ENCODE measurements around the gene ANO4.

ANO4 gene

GRCh38 chr12:100995771-100996170, 201.2 kb downstream of the ANO4 start:
- DNase-seq, result no peak

- no peak for DNase-seq
Measured at GRCh38 chr12:101001669-101002068, 207.1 kb downstream of the ANO4 start.

DNA sequence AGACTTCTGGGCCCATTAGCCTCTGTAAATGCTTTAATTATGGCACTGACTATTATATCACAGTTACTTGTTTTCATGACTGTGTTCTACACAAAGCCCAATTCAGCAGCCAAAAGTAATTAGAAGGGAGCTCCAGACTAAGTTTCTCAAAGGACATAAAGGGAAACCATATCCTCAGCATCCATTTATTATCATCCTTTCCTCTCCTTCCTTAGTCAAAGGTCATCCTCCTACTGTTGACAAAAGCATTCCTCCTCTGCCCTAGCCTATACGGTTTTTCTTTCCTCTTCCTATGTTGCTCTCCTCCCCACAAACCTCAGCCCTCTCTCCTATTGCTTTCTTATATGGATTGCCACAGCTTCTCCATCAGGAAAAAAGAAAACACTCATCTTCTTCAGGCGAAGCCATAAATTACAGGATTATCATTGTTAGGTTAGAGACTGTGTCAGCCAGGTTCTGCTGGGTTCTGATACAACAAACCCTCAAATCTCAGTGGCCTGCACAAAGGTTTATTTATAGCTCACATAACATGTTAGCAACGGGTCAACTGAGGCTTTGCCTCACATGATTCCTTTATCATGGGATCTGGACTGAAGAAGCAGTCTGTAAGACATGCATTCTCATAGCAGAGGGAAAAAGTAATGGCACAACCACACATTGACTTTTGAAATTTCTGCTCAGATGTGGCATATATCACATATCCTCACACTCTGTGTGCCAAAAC, 208.3 kb downstream of the ANO4 start:
- no peak for DNase-seq

- no peak for DNase-seq
Measured at GRCh38 chr12:101004898-101005297, 210.3 kb downstream of the ANO4 start.

DNA sequence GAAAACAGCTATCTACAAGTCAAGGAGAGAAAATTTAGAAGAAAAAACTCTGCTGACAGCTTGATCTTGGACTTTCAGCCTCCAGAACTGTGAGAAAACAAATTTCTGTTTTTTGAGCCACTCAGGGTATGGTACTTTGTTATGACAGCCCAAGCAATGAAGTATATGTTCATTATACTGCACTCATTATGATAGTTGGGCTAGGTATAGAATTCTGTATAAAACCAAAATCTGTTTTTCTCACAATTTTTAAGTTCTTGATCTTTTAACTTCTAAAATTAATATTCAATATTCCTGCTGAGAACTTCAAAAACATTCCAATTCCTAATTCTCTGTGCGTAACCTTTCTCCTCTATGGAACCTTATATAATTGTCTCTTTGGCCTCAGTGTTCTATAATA, 214.7 kb downstream of the ANO4 start:
- no peak for DNase-seq

GRCh38 chr12:101010896-101011295, 216.3 kb downstream of the ANO4 start:
- no peak for DNase-seq

DNA sequence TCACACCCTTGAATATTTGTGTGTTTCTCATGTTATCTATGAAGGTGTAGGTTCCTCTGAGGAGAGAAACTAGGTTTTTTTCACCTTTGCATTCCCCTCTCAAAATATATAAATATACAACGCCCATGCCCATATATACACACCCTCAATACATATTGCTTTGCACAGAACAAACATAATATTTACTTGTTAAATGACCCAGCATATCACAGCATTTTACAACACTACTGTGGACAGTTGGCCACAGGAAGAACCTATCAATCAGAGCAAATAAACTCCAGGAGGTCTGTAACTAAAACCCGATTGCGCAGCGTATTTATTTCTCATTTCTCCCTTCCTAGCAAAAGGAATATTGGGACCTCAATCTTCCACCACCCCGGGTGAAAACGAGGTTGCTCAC, 219.4 kb downstream of the ANO4 start:
- DNase-seq, result no peak

DNA sequence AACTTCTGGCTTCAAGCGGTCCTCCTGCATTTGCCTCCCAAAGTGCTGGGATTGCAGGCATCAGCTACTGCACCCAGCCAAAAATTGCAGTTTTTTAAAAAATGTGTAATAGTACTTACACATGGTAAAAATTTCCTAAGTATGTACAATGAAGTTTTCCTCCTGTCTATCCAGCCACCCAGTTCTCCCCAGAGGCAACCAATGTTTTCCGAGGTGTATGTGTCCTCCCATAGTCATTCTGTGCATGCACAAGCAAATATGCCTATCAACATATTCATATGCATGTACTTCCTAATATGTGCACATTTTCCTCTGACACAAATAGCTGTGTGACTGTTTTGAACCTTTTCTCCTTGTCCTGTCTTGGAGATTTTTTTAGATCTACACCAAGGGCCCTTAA, 220.5 kb downstream of the ANO4 start:
- no peak for DNase-seq

GRCh38 chr12:101018540-101018939, 224.0 kb downstream of the ANO4 start:
- DNase-seq, result no peak

- no peak for DNase-seq
Measured at GRCh38 chr12:101019201-101019600, 224.6 kb downstream of the ANO4 start.

DNA sequence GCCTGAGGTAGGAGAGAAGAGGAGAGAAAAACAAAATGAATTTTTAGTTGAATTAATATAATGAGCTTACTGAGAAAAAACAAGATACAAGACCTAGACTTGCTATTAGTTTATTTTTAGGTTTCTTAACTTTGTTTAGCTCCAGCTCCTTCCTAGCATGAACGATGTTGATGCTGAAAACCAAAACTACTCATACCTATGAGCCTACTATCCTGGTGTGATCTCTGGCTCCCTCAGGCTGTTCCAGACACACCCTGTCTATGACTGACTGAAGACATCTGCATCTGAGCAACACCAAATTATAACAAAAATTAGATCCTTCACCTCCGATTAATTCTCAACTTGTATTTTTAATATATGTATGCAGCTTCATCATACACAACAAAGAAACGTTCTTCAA, 225.1 kb downstream of the ANO4 start:
- DNase-seq, result no peak

DNA sequence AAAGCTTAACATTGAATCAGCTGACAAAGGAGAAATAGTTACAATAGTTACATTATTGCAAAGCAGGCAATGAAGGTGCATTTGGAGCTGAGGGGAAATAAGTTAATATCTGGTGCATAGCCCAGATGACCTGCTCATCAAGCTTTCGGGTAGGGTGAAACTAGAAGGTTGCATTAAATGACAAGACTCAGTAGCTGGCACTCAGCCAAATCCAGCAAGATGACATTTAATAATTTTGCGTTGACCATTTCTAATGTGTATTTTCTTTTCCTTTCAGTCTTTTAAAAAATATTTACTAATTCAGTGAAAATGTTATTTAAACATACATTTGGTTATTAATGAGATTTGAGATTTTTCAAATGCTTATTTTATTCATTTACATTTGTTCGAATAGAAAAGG, 226.9 kb downstream of the ANO4 start:
- no peak for DNase-seq

DNA sequence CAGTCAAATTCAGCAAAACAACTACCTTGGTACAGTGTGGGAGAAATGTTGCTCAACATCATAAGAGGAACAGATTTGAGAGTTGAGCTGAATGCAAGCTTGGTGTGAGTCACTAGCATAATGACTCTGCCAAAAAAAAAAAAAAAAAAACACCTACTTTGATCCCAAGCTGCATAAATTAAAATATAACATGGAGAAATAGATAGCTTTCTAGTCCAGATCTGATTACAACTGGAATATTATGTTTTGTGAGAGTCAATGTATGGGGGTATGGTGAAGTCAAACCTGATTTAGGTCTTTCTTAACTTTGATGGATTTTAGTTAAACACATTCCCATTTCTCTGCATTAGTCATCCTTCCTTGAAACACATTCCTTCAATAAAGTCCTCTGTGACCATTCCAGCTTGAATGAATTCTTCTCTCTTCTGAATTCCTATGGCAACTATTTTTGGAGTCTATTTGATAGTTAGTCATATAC, 227.4 kb downstream of the ANO4 start:
- no peak for DNase-seq

DNA sequence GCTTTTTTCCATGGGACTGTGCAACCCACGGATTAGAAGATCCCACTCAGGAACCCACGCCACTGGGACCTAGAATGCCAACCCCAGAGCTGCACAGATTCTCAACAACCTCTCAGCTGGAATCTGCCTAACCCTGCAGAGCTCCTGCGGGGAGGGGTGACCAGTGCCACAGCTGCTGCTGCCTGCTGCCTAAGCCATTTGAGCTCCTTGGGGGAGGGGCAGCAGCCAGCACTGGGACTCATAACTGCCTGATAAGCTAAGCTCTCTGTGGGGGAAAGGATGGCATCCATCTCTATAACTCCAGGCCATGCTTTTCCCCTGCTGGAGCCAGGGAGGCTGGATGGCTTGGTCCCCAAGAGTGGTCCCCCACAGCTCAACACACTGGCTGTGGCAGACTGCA, 232.6 kb downstream of the ANO4 start:
- DNase-seq, result no peak

DNA sequence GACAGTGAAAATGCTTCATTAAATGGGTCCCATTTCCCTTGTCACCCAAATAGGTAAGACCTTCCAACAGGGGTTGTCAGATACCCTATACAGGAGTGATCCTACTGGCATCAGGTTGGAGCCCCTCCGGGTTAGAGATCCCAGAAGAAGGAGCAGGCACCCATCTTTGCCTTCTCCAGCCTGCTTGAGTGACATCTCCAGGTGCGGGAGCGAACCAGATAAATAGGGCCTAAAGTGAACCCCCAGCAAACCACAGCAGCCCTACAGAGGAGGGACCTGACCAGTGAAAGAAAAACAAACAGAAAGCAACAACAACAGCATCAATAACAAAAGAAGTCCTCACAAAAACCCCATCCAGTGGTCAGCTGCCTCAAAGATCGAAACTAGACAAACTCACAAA, 233.2 kb downstream of the ANO4 start:
- DNase-seq, result no peak

DNA sequence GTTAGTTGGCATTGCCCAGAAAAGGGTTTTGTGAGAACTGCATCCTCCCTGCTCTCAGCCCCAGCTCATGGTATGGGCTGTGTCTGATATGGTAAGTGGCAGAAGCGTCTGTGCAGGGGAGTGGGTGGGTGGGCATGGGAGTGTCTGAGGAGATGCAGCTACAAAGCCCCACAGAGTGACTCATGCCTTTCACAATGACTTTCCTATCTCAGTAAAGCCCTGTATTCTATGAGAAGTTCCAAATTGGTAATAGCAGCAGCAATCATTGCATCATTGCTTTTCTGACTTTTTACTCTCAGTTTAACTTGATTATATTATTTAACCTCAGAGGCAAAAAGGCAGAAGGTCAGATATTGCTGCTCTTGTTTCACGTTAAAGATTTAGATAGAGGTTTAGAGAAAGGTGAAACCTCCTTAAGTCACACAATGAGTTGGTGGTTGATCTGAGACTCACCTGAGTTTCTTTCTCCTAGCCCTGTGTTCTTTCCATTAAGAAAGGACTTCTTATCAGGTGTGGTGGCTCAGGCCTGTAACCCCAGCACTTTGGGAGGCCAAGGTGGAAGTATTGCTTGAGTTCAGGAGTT, 243.8 kb downstream of the ANO4 start:
- DNase-seq, result no peak

DNA sequence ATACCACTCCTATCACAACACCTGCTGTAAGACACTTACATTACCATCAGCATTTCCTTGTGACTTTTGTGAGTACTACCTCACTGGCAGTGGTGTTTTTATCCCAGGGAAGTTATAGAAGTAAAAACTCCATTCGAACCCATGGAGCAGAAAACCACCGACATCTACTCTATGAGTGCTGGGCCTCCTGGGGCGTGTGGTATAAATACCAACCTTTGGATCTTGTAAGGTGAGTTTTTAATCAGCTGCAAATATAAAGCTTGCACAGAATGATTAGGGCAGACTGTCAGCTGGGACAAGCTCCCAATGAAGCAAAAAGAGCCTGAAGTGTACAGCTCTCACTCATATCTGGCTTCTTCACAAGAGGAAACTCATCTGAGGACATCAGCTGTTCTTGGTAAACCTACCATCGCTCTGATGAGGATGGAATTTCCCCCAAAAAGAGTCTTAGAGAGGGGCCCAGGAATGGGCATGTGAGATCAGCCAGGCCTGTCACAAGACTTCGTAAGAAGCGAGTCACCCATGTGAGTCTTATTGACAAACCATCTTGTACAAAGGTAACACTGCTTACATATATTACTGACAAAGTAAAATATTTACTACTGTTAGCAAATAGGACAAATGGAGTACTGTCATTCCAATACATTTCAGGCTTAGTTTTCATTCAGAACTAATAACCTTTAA, 245.4 kb downstream of the ANO4 start:
- no peak for DNase-seq

GRCh38 chr12:101040936-101041335, 246.4 kb downstream of the ANO4 start:
- DNase-seq, result no peak

DNA sequence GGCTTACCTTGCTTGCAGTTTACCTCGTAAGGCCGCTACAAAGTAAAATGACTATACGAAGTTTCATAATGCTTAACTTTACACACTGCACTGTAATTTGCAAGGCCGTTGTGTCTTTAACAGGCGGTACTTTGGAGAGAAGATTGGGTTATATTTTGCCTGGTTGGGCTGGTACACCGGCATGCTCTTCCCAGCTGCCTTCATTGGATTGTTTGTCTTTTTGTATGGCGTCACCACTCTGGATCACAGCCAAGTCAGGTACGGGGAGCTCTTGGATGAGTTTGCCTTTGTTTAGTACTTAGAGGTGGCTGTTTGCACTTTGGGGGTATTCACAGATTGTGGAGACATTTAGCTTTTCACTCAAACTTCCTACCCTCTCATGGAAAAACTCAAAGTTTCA, 247.6 kb downstream of the ANO4 start:
- no peak for DNase-seq

DNA sequence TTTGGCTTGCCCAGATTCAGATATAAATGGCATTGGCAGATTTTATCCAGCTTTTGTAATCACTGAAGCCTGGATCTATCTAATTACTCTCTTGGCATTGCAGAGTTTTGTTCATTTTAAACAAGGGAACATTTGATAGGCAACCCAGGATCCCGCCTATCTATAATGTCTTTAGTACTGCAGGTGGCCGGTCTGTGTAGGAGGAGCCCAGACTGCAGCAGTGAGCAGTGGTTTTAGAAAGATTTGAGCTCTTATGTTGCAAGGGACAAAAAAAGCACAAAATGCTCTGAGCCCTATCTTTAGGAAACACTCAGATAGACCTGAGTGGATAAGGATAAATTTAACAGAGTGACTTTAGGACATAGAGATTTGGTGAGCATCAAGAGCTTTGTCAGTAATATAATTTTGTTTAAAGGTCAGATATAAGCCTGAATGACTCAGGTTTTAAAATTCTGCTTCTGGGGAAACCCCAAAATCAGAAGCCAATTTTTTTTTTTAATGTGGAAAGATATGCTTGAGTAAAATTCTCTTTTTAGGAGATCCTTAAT, 250.0 kb downstream of the ANO4 start:
- DNase-seq, result no peak

GRCh38 chr12:101045486-101046464, 251.2 kb downstream of the ANO4 start:
- DNase-seq, result no peak

- no peak for DNase-seq
Measured at GRCh38 chr12:101047652-101048051, 253.1 kb downstream of the ANO4 start.

DNA sequence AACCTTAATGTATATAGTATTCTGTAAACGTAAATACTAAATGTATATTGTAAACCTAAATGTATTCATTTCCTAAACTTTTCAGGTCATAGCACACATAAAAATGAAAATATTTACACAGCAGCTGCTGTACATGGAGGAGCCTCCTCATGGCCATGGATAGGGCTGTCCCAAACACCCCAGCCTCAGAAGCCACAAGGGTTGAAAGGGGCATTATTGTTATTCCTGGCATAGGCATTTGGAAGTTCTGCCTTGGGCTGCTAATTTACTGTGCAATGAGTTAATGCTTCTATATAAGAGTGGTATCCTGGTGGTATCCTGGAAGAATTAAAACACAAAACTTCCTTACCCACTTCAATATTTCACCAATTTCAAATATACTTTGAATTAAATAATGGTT, 256.1 kb downstream of the ANO4 start:
- DNase-seq, result no peak

Data from NCI-H2081 treated with DMSO at 0.1 percent for 48 hours (cell line).